Naive thymus-derived CD8-positive, alpha-beta T cell (primary cell): ENCODE data around the gene PKP2. TPM values are rescaled to one million over a fixed set of nuclear protein-coding genes. Genes with fewer than 3 reads are reported as not detected.

Experiments used
- ATAC-seq, 2 donors: fragments of 150-1000 bp; cut with Tn5 transposase in 1 of 2; sonication (Bioruptor Pico), chemical (Tn5 transposase) in 1 of 2; 1 replicate in 1 of 2; 2 replicates in 1 of 2; pipeline ENCODE4 v1.10.0; 2021; ENCODE audit warnings: mild to moderate bottlenecking in 2 of 2, moderate library complexity in 2 of 2
- POLR2A ChIA-PET: fragments of 350-600 bp; sonication (Branson Sonifier 250); formaldehyde crosslinking; loops from one replicate; lab custom pipeline; 2021; ENCODE audit warnings: antibody characterized with exemption; lab: Charles Lee
- DNase-seq, 10 donors: peaks; one replicate each; pipeline versions ENCODE4 v3.0.0 to v3.0.0-alpha.2; 2020 to 2022
- H3K27ac Mint-ChIP-seq, 10 donors: one replicate each; pipeline ENCODE4 v1.8.0; 2020 to 2022; ENCODE audit warnings: mild to moderate bottlenecking in 10 of 10, mixed read lengths in 10 of 10, moderate library complexity in 4 of 10, inconsistent platforms in 1 of 10
- H3K27me3 Mint-ChIP-seq, 5 donors: one replicate each; pipeline ENCODE4 v1.8.0; 2021 to 2022; ENCODE audit warnings: mixed read lengths in 5 of 5
- H3K36me3 Mint-ChIP-seq, 3 donors: one replicate each; pipeline ENCODE4 v1.8.0; 2020 to 2022; ENCODE audit warnings: mixed read lengths in 3 of 3, mild to moderate bottlenecking in 2 of 3, inconsistent platforms in 1 of 3
- H3K4me1 Mint-ChIP-seq, 4 donors: one replicate each; pipeline ENCODE4 v1.8.0; 2021 to 2022; ENCODE audit warnings: mixed read lengths in 4 of 4
- H3K4me3 Mint-ChIP-seq, 10 donors: one replicate each; pipeline ENCODE4 v1.8.0; 2020 to 2022; ENCODE audit warnings: mild to moderate bottlenecking in 10 of 10, mixed read lengths in 10 of 10, moderate library complexity in 6 of 10, inconsistent platforms in 1 of 10
- H3K9me3 Mint-ChIP-seq, 9 donors: one replicate each; pipeline ENCODE4 v1.8.0; 2020 to 2022; ENCODE audit warnings: mixed read lengths in 9 of 9, mild to moderate bottlenecking in 3 of 9, inconsistent platforms in 1 of 9, moderate library complexity in 1 of 9
- polyA plus RNA-seq, 3 donors: library from polyadenylated mRNA; unstranded; fragments of 300-500 nt; fragmentation: Illumina TruSeq; gene quantifications; one replicate each; pipeline ENCODE4 v1.2.3, GENCODE V29; 2021
- total RNA-seq, 8 experiments: library from RNA in 2 of 8; stranded (reverse) in 2 of 8; gene quantifications; one replicate each; pipeline ENCODE4 v1.2.3 and lab custom pipeline; 2021 to 2026

PKP2 gene
- total RNA-seq (not detected), polyA plus RNA-seq (not detected), total RNA-seq (lab: John Stamatoyannopoulos, UW) (0 to 0.77 (median 0.43) reads per million in 6 experiments)

- Mint-ChIP-seq H3K27ac (peak within 1 kb of the TSS in 5 of 10 donors; percentile 3 to 69 (median 48)), H3K4me1 (peaks cover 14 to 27% (median 20%) of the 10 kb centered on the region in 4 donors), H3K27me3 (peaks cover 45 to 79% (median 54%) of the 10 kb centered on the region in 5 donors), H3K36me3 (no peaks in the 10 kb centered on the region), H3K9me3 (peaks cover 0 to 4% (median 0%) of the 10 kb centered on the region in 9 donors), H3K4me3 (peak within 1 kb of the TSS; percentile 75 to 90 (median 85))
- ATAC-seq (peak; percentile 55 to 75), DNase-seq (peak in 4 of 10 donors; percentile 4 to 10 (median 8))
- POLR2A ChIA-PET, result no interaction called here
These were observed at the start of gene PKP2 for GRCh38 chr12:32896432-32897280. TSS of gene PKP2 (minus strand) at chr12:32896777. CDS start at chr12:32896731, 46 bp downstream.

DNA sequence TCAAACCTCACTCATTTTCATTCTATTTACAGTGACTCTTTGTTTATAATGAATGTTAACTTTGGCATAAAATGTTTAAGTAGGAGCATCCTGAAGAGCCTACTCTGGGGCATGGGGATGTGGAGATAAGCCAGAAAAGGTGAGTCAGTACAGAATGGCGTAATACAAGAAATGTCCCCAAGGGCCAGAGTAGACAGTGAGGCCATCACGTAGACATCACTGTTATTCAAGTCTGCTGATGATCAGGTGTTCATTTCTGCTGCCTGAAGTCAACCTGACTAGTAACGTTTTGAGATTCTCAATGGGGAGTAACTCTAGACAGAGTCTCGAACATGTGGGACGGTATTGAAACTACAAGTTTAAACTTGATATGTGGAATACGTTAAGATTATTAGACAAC lies 47.6 kb upstream of the PKP2 start:
- Mint-ChIP-seq H3K4me1 (no peaks in the 10 kb centered on the region), H3K9me3 (no peaks in the 10 kb centered on the region), H3K4me3 (no peak overlapping the region), H3K27me3 (peaks cover 0 to 5% (median 0%) of the 10 kb centered on the region in 5 donors), H3K36me3 (no peaks in the 10 kb centered on the region), H3K27ac (no peak overlapping the region)
- DNase-seq, result no peak
- ATAC-seq, result no peak
- POLR2A ChIA-PET, result no interaction called here

DNA sequence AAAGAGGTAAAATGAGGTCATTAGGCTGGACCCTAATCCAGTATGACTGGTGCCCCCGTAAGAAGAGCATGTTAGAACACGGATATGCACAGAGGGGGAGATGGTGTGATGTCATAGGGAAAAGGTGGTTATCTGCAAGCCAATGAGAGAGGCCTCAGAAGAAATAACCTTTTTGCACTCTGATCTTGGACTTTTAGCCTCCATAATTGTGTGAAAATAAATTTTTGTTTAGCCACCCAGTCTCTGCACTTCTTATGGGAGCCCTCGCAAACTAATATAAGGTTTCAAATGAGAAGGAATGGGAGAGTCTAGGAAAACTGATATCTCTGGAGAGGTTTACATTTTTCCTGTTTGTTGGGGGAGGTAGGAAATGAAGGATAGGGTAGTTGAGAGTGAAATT lies 43.2 kb upstream of the PKP2 start:
- Mint-ChIP-seq H3K9me3 (no peaks in the 10 kb centered on the region), H3K27ac (no peak overlapping the region), H3K36me3 (no peaks in the 10 kb centered on the region), H3K4me1 (no peaks in the 10 kb centered on the region), H3K4me3 (no peak overlapping the region), H3K27me3 (peaks cover 2 to 10% (median 7%) of the 10 kb centered on the region in 5 donors)
- ATAC-seq (no peak), DNase-seq (no peak)
- POLR2A ChIA-PET, result no interaction called here

DNA sequence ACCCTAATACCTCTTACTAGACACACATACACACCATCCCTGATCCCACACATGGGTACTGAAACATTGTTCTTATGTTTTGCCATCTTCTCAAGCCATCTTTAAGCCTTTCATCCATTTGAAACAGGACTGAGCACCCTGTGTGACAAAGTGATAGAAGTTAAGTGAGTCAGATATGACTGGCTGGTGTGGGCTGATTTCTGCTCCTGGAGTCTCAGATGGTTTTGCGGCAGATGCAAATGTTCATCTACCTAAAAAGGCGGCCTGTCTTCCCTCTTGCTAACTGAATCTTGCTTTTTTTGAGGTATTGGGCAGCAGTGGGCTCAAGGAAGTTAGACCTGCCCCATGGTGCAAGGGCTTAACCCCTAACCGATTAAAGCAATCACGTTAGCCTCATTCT lies 30.4 kb upstream of the PKP2 start:
- H3K4me3 Mint-ChIP-seq, result no peak overlapping the region
- no peak for ATAC-seq
- POLR2A ChIA-PET, result no interaction called here

GRCh38 chr12:32926356-32926755 lies 29.8 kb upstream of the PKP2 start:
- POLR2A ChIA-PET, result no interaction called here
- H3K27me3 Mint-ChIP-seq, result peaks cover 4 to 17% (median 9%) of the 10 kb centered on the region in 5 donors
- H3K9me3 Mint-ChIP-seq, result no peaks in the 10 kb centered on the region
- no peaks in the 10 kb centered on the region for H3K4me1 Mint-ChIP-seq
- H3K4me3 Mint-ChIP-seq, result no peak overlapping the region
- ATAC-seq (no peak), DNase-seq (no peak)
- H3K27ac Mint-ChIP-seq, result no peak overlapping the region
- no peaks in the 10 kb centered on the region for H3K36me3 Mint-ChIP-seq

More for the DNA sequence above, 30.4 kb upstream of the PKP2 start:
- DNase-seq, result no peak
- Mint-ChIP-seq H3K4me1 (no peaks in the 10 kb centered on the region), H3K9me3 (no peaks in the 10 kb centered on the region), H3K36me3 (no peaks in the 10 kb centered on the region), H3K27me3 (peaks cover 4 to 20% (median 5%) of the 10 kb centered on the region in 5 donors), H3K27ac (no peak overlapping the region)

DNA sequence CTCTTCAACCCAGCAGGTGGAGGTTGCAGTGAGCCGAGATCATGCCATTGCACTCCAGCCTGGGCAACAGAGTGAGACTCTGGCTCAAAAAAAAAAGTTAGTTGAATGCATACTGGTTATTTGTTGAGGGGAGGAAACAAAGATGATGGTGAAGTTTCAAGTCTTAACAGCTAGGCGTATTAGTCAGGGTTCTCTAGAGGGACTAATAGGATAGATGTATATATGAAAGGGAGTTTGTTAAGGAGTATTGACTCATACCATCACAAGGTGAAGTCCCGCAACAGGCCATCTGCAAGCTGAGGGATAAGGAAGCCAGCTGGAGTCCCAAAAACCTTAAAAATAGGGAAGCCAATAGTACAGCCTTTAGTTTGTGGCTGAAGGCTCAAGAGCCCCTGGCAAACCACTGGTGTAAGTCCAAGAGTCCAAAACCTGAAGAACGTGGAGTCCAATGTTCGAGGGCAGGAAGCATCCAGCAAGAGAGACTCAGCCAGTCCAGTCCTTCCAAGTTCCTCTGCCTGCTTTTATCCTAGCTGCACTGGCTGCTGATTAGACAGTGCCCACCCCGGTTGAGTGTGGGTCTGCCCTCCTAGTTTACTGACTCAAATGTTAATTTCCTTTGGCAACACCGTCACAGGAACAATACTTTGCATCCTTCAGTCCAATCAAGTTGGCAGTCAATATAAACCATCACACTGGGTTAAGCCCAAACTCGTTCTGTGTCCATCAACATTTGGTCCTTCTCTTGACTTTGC lies 26.1 kb upstream of the PKP2 start:
- DNase-seq (no peak), ATAC-seq (no peak)
- Mint-ChIP-seq H3K27ac (no peak overlapping the region), H3K4me3 (no peak overlapping the region), H3K36me3 (no peaks in the 10 kb centered on the region), H3K4me1 (peaks cover 0 to 1% (median 0%) of the 10 kb centered on the region in 4 donors), H3K9me3 (no peaks in the 10 kb centered on the region), H3K27me3 (peaks cover 2 to 17% (median 13%) of the 10 kb centered on the region in 5 donors)
- POLR2A ChIA-PET, result no interaction called here

DNA sequence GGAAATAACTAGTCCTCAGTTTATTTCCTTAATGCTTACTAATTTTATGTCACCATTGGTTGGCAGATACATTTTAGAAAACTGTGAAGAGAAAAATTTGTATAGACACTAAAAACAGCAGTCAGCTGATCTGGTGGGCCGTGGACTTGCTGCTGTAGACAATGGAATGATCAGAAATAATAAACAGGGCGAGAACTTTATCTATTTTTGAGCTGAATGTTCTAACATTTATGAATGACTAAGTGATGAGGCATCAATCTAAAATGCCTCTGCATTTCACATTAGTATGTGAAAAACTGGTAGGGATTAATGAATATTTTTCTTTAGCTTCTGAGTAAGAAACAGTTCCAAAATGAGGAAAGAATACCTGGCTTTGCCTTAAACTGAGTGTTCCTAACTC lies 24.8 kb upstream of the PKP2 start:
- DNase-seq, result no peak
- POLR2A ChIA-PET, result no interaction called here
- no peaks in the 10 kb centered on the region for H3K36me3 Mint-ChIP-seq
- peaks cover 0 to 1% (median 0%) of the 10 kb centered on the region in 4 donors for H3K4me1 Mint-ChIP-seq
- no peak overlapping the region for H3K4me3 Mint-ChIP-seq
- no peak for ATAC-seq
- H3K27ac Mint-ChIP-seq, result no peak overlapping the region
- H3K27me3 Mint-ChIP-seq, result peaks cover 4 to 20% (median 10%) of the 10 kb centered on the region in 5 donors
- H3K9me3 Mint-ChIP-seq, result no peaks in the 10 kb centered on the region

DNA sequence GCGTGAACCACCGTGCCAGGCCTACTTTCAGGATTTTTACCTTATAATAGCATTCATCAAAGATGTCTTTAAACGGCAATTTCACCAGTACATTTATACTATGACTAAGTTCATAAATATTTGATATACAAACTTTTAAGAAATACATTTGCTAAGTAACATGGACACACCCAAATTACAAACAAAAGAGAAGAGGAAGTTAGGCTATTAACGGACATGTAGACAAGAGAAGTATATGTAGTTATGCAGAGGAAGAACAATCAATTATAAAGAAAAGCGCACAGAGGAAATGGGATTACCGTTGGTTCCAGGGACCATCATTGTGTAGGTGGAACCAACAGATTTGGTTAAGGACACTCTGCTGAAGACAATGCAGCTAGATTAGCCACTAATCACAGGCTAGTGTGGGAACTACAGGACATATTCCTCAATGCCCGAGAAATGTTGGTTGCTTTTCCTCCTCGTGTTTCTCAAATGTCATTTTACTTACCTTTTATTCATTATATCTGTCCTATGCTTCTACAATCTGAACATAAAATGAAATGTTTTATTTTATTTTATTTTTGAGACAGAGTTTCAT lies 24.0 kb upstream of the PKP2 start:
- Mint-ChIP-seq H3K36me3 (no peaks in the 10 kb centered on the region), H3K4me3 (no peak overlapping the region), H3K4me1 (peaks cover 0 to 1% (median 0%) of the 10 kb centered on the region in 4 donors), H3K27me3 (peaks cover 2 to 23% (median 19%) of the 10 kb centered on the region in 5 donors), H3K27ac (no peak overlapping the region), H3K9me3 (no peaks in the 10 kb centered on the region)
- POLR2A ChIA-PET, result no interaction called here
- no peak for ATAC-seq
- DNase-seq, result no peak

- no peak overlapping the region for H3K4me3 Mint-ChIP-seq
- POLR2A ChIA-PET, result no interaction called here
- peak overlapping the region in 1 of 10 donors; percentile 6 for H3K27ac Mint-ChIP-seq
- H3K4me1 Mint-ChIP-seq, result peaks cover 0 to 1% (median 0%) of the 10 kb centered on the region in 4 donors
- H3K9me3 Mint-ChIP-seq, result no peaks in the 10 kb centered on the region
- H3K27me3 Mint-ChIP-seq, result peaks cover 5 to 37% (median 21%) of the 10 kb centered on the region in 5 donors
- no peaks in the 10 kb centered on the region for H3K36me3 Mint-ChIP-seq
- no peak for DNase-seq
- ATAC-seq, result no peak
These were observed 22.6 kb upstream of the PKP2 start for GRCh38 chr12:32918890-32919801.

DNA sequence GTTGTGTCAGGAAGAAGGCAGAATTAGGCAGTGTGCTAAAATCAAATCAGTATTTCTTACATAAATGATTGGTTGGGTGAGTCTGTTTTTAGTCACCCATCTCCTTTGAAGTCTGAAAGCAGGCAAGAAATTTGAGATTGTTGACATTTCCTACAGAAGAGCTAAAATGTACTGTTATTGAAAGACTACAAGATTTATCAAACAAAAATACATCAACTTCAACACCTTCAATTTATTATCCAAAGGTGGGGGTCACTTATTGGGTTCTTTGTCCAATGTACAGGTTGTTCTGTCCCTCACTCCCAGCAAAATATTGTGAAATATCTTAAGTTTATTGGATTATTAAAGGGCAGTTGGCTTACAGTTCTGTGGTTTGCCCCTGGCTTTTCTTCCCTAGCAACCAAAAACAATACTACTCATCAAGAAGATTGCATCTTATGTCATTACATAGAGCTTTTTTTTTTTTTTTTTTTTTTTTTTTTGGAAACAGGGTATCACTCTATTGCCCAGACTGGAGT lies 20.6 kb upstream of the PKP2 start:
- no peak overlapping the region for H3K4me3 Mint-ChIP-seq
- no peaks in the 10 kb centered on the region for H3K36me3 Mint-ChIP-seq
- H3K9me3 Mint-ChIP-seq, result peaks cover 0 to 3% (median 0%) of the 10 kb centered on the region in 9 donors
- H3K27ac Mint-ChIP-seq, result no peak overlapping the region
- no peak for ATAC-seq
- no peak for DNase-seq
- POLR2A ChIA-PET, result no interaction called here
- H3K27me3 Mint-ChIP-seq, result peaks cover 5 to 36% (median 17%) of the 10 kb centered on the region in 5 donors
- H3K4me1 Mint-ChIP-seq, result peaks cover 0 to 1% (median 0%) of the 10 kb centered on the region in 4 donors

- DNase-seq (no peak), ATAC-seq (no peak)
- Mint-ChIP-seq H3K4me1 (no peaks in the 10 kb centered on the region), H3K27me3 (peaks cover 11 to 27% (median 15%) of the 10 kb centered on the region in 5 donors), H3K4me3 (no peak overlapping the region), H3K9me3 (peaks cover 0 to 8% (median 0%) of the 10 kb centered on the region in 9 donors), H3K27ac (no peak overlapping the region), H3K36me3 (peaks cover 0 to 4% (median 0%) of the 10 kb centered on the region in 3 donors)
- POLR2A ChIA-PET, result no interaction called here
These were observed 11.4 kb upstream of the PKP2 start for GRCh38 chr12:32907898-32908476.
